ENCODE data around the gene RARG. TPM values are rescaled to one million over a fixed set of nuclear protein-coding genes. Genes with fewer than 3 reads are reported as not detected.

Gene RARG
- total and polyA plus RNA-seq, 8 donors = 38.2 to 62.5 (median 46.7) TPM

DNA sequence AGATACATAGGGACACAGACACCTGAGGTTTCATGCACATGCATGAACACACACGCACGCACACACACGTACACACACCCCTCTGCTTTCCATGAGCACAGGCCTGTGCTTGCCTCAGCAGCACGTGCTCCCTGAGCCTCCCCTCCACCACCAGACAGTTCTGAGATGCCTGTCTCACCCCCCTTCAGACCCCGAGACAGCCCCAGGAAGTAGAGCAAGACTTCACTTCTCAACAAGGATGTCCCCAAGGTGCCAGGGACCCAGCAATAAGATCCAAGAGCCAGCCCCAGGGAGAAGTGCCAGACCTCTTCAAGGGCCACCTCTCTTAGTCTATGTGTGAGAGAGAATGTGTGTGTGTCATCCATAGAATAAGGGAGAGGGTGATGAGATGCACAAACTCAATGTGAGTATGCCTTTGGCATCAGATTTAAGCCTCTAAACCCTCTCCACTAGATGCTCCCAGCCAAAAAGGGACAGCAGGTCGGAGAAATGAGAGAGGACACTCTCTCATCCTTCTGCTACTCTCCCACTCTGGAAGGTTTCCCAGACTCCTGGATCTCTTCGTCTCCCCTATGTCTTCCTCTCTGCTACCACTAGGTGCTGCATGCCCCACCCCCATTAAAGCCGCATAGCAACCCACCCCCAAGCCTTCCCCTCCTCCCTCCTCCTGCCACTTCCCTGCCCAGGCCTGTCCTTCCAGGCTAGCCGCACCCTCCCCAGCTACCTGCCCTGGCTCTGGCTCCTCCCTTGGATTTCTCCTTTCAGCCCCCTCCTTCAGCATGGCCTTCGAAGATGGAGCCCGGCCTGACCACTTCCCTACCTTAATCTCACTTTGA lies 7.7 kb downstream of the RARG start:
- peaks cover 36 to 59% of the 10 kb centered on the region in 2 donors for H3K4me1 ChIP-seq
- ATAC-seq (no peak), DNase-seq (peak in 1 of 4 donors; percentile 47)
- H3K36me3 ChIP-seq = no peaks in the 10 kb centered on the region
- intact Hi-C loops (cut with DNase I) = no loop called here
- H3K9me3 ChIP-seq = no peaks in the 10 kb centered on the region
- peaks cover 0 to 13% of the 10 kb centered on the region in 2 donors for H3K27me3 ChIP-seq
- TF ChIP-seq, protein P1, sequence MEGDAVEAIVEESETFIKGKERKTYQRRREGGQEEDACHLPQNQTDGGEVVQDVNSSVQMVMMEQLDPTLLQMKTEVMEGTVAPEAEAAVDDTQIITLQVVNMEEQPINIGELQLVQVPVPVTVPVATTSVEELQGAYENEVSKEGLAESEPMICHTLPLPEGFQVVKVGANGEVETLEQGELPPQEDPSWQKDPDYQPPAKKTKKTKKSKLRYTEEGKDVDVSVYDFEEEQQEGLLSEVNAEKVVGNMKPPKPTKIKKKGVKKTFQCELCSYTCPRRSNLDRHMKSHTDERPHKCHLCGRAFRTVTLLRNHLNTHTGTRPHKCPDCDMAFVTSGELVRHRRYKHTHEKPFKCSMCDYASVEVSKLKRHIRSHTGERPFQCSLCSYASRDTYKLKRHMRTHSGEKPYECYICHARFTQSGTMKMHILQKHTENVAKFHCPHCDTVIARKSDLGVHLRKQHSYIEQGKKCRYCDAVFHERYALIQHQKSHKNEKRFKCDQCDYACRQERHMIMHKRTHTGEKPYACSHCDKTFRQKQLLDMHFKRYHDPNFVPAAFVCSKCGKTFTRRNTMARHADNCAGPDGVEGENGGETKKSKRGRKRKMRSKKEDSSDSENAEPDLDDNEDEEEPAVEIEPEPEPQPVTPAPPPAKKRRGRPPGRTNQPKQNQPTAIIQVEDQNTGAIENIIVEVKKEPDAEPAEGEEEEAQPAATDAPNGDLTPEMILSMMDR (IDR thresholded peaks at IDR 0.05) = no peak
- peak overlapping the region; percentile 97 to 99 for H3K27ac ChIP-seq
- H3K4me3 ChIP-seq = no peak overlapping the region

DNA sequence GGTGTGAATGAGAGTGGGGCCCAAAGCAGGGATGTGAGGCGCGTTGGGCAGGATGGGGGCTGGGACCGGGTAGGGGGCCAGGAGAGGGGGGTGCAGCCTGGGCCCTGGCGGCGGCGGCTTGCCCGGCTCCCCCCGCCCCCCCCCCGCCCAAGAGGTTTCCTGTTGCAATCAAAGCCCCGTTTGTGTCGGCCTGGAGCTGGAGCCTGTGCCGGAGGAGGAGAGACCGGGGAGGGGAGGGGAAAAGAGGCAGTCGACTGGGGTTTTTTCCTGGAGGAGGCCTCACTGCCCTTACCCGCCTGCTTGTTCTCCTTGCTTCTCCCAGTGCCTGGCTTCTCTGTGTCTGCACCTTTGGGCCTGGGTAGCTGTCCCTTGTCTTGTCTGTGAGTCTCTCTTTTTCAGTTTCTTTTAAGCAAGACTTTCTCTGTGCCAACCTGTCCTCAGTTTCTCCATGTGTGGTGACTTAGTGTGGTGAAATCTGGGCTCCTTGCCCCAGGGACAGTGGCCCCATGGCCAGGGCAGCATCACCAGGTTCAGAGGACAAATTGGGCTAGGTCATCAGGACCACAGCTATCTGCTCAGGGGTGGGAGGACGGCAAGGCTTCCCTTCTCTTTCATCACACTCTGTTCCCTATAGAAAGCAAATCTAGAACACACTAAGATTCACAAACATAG lies 8.5 kb downstream of the RARG start:
- no peaks in the 10 kb centered on the region for H3K9me3 ChIP-seq
- TF ChIP-seq, protein P1 (IDR thresholded peaks at IDR 0.05) = no peak
- peaks cover 0 to 15% of the 10 kb centered on the region in 2 donors for H3K27me3 ChIP-seq
- H3K4me1 ChIP-seq = peaks cover 37 to 67% of the 10 kb centered on the region in 2 donors
- intact Hi-C loops (cut with DNase I) = no loop called here
- peak in 1 of 4 donors; percentile 78 for DNase-seq
- H3K36me3 ChIP-seq = no peaks in the 10 kb centered on the region
- no peak for ATAC-seq
- no peak overlapping the region for H3K4me3 ChIP-seq
- H3K27ac ChIP-seq = peak overlapping the region; percentile 97 to 99

DNA sequence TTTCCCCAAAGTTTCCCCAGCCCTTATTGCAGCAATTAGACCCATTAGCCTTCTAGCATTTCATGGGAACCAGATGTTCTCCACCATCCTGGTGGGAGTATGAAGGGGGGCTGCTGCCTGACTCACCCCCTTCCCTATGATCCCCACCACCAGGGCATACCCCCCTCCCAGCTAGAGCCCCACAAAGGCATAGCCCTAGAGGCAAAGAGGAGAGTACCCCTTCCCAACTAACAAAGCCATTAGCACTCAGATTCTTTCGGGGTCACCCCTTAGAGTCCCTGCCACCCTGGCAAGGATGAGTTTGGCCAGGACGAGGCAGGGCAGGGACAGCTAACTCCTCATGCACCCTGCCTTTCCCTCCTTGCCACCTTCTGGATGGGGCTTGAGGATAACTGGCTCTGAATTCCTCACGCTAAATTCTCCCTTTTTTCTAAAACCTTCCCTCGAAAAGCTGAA lies 9.2 kb downstream of the RARG start:
- Histone ChIP-seq H3K4me1 (peaks cover 44 to 73% of the 10 kb centered on the region in 2 donors), H3K4me3 (no peak overlapping the region), H3K27me3 (peaks cover 0 to 15% of the 10 kb centered on the region in 2 donors), H3K36me3 (no peaks in the 10 kb centered on the region), H3K27ac (peak overlapping the region; percentile 97 to 99), H3K9me3 (no peaks in the 10 kb centered on the region)
- intact Hi-C loops (cut with DNase I) = no loop called here
- ATAC-seq (no peak), DNase-seq (no peak)
- TF ChIP-seq, protein P1 (IDR thresholded peaks at IDR 0.05) = no peak

DNA sequence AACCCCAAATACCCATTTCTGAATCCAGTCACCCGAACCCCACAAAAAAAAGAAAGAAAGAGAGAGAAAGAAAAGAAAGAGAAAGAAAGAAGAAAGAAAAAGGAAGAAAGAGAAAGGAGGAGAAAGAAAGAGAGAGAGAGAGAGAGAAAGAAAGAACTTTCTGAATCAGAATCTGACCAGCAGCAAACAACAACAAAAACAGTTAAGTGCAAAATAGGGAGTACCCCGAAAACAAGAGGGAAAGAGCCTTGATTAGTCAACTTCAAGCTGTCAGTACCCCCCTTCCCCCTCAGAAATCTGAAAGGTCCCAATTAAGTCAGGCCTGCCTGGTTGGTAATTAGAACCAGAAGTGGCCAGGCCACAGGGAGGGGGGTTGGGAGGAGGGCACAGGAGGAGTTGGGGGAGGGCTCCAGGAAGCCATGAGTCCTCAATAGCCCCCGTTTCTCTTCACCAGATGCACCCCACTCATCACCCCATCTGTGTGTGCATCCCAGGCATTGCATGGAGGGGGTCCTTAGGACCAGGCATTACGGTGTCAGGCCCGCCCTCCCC lies 9.8 kb downstream of the RARG start:
- TF ChIP-seq, protein P1 (IDR thresholded peaks at IDR 0.05) = no peak
- peak overlapping the region; percentile 97 to 99 for H3K27ac ChIP-seq
- H3K36me3 ChIP-seq = no peaks in the 10 kb centered on the region
- H3K27me3 ChIP-seq = peaks cover 0 to 15% of the 10 kb centered on the region in 2 donors
- intact Hi-C loops (cut with DNase I) = no loop called here
- no peaks in the 10 kb centered on the region for H3K9me3 ChIP-seq
- H3K4me3 ChIP-seq = peak overlapping the region; percentile 62 to 71
- peaks cover 50 to 79% of the 10 kb centered on the region in 2 donors for H3K4me1 ChIP-seq
- DNase-seq = no peak
- no peak for ATAC-seq

All from left lung (tissue), 10 donors.